ENCODE data around the gene LRRC25. TPM values are rescaled to one million over a fixed set of nuclear protein-coding genes. Genes with fewer than 3 reads are reported as not detected.

Gene LRRC25
- total and polyA plus RNA-seq, 10 of the 15 experiments (the other 5 are each of a cell fraction or from before 2014, with no cell fraction given), result 0.38 to 2.9 (median 1.2) TPM

- no peak for TF ChIP-seq JUND (IDR thresholded peaks at IDR 0.05; ENCODE audit: low read depth, low read length)
- TF ChIP-seq RUNX3 (IDR thresholded peaks at IDR 0.05; ENCODE audit: low read length), result peak; percentile 92
- no peak for TF ChIP-seq FOXK2 (IDR thresholded peaks at IDR 0.05)
- TF ChIP-seq, protein P1, sequence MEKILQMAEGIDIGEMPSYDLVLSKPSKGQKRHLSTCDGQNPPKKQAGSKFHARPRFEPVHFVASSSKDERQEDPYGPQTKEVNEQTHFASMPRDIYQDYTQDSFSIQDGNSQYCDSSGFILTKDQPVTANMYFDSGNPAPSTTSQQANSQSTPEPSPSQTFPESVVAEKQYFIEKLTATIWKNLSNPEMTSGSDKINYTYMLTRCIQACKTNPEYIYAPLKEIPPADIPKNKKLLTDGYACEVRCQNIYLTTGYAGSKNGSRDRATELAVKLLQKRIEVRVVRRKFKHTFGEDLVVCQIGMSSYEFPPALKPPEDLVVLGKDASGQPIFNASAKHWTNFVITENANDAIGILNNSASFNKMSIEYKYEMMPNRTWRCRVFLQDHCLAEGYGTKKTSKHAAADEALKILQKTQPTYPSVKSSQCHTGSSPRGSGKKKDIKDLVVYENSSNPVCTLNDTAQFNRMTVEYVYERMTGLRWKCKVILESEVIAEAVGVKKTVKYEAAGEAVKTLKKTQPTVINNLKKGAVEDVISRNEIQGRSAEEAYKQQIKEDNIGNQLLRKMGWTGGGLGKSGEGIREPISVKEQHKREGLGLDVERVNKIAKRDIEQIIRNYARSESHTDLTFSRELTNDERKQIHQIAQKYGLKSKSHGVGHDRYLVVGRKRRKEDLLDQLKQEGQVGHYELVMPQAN (conservative IDR thresholded peaks at IDR 0.05), result 0 out of 2 replicates have a peak, but pooled peaks have one; percentile 44
- TF ChIP-seq TARDBP (IDR thresholded peaks at IDR 0.05; ENCODE audit: borderline replicate concordance), result 0 out of 2 replicates have a peak, but pooled peaks have one; percentile 50
- TF ChIP-seq BCLAF1 (IDR thresholded peaks at IDR 0.05), result no peak
- no peak for TF ChIP-seq RB1 (IDR thresholded peaks at IDR 0.05; ENCODE audit: borderline replicate concordance)
- TF ChIP-seq SREBF1 (IDR thresholded peaks at IDR 0.05; ENCODE audit: low read length), result no peak
- peak; percentile 47; the same call in 1 of the 2 replicates for TF ChIP-seq NR2F1 (conservative IDR thresholded peaks at IDR 0.05)
- TF ChIP-seq, protein P2, sequence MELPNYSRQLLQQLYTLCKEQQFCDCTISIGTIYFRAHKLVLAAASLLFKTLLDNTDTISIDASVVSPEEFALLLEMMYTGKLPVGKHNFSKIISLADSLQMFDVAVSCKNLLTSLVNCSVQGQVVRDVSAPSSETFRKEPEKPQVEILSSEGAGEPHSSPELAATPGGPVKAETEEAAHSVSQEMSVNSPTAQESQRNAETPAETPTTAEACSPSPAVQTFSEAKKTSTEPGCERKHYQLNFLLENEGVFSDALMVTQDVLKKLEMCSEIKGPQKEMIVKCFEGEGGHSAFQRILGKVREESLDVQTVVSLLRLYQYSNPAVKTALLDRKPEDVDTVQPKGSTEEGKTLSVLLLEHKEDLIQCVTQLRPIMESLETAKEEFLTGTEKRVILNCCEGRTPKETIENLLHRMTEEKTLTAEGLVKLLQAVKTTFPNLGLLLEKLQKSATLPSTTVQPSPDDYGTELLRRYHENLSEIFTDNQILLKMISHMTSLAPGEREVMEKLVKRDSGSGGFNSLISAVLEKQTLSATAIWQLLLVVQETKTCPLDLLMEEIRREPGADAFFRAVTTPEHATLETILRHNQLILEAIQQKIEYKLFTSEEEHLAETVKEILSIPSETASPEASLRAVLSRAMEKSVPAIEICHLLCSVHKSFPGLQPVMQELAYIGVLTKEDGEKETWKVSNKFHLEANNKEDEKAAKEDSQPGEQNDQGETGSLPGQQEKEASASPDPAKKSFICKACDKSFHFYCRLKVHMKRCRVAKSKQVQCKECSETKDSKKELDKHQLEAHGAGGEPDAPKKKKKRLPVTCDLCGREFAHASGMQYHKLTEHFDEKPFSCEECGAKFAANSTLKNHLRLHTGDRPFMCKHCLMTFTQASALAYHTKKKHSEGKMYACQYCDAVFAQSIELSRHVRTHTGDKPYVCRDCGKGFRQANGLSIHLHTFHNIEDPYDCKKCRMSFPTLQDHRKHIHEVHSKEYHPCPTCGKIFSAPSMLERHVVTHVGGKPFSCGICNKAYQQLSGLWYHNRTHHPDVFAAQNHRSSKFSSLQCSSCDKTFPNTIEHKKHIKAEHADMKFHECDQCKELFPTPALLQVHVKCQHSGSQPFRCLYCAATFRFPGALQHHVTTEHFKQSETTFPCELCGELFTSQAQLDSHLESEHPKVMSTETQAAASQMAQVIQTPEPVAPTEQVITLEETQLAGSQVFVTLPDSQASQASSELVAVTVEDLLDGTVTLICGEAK (IDR thresholded peaks at IDR 0.05; ENCODE audit: borderline replicate concordance), result no peak
- TF ChIP-seq POU2F2 (IDR thresholded peaks at IDR 0.05; ENCODE audit: borderline replicate concordance, low read depth, low read length), result peak; percentile 34; the same call in 1 of the 3 replicates
- TF ChIP-seq TCF12 (IDR thresholded peaks at IDR 0.05; ENCODE audit: low read depth, low read length), result peak; percentile 95
- no peak for TF ChIP-seq BMI1 (IDR thresholded peaks at IDR 0.05; ENCODE audit: borderline replicate concordance)
- no peak; the same call in 1 of the 2 replicates for TF ChIP-seq EED (IDR thresholded peaks at IDR 0.05; ENCODE audit: low read depth)
- TF ChIP-seq POLR2A (IDR thresholded peaks at IDR 0.05; ENCODE audit: low read depth, low read length), result peak; percentile 73
- TF ChIP-seq PML (IDR thresholded peaks at IDR 0.05; ENCODE audit: low read length), result no peak
- TF ChIP-seq NFYB (IDR thresholded peaks at IDR 0.05; ENCODE audit: insufficient read depth, low read depth, low read length), result no peak
- no peak for TF ChIP-seq YBX1 (IDR thresholded peaks at IDR 0.05)
These were observed 9.1 kb downstream of the LRRC25 start (continued) for GRCh38 chr19:18388100-18388959.
